Cardiac fibroblast (primary cell): ENCODE measurements around the gene MDN1.

Experiments used
- DNase-seq, 2 donors: peaks; one replicate each; pipeline versions ENCODE4 v3.0.0 to v3.0.0-alpha.2; 2010; ENCODE audit warnings: low read depth in 2 of 2
- H3K4me3 ChIP-seq, 2 donors: replicated peaks in 1 of 2; 1 replicate in 1 of 2; 2 replicates in 1 of 2; pipeline ENCODE4 v1.5.1; 2011; ENCODE audit warnings: low read depth in 2 of 2, low read length in 2 of 2, mild to moderate bottlenecking in 2 of 2, moderate library complexity in 1 of 2
- CTCF ChIP-seq: IDR thresholded peaks from one replicate; pipeline ENCODE4 v1.5.1; 2011; ENCODE audit warnings: low read depth, mild to moderate bottlenecking, low read length, inconsistent platforms

Gene MDN1

GRCh38 chr6:89688328-89688727 lies 131.3 kb downstream of the MDN1 start:
- DNase-seq = no peak
- TF ChIP-seq CTCF = no peak
- no peak overlapping the region for H3K4me3 ChIP-seq

- H3K4me3 ChIP-seq = no peak overlapping the region
- no peak for DNase-seq
These were observed 134.3 kb downstream of the MDN1 start for GRCh38 chr6:89685311-89685710.

GRCh38 chr6:89682991-89683390 lies 136.6 kb downstream of the MDN1 start:
- no peak for TF ChIP-seq CTCF
- DNase-seq = no peak
- no peak overlapping the region for H3K4me3 ChIP-seq

More at GRCh38 chr6:89685311-89685710, 134.3 kb downstream of the MDN1 start:
- TF ChIP-seq CTCF = no peak

- no peak overlapping the region for H3K4me3 ChIP-seq
- DNase-seq = no peak
- TF ChIP-seq CTCF = no peak
These were observed 137.5 kb downstream of the MDN1 start for GRCh38 chr6:89681983-89682564.

- TF ChIP-seq CTCF = no peak
- no peak for DNase-seq
- no peak overlapping the region for H3K4me3 ChIP-seq
These were observed 139.0 kb downstream of the MDN1 start for GRCh38 chr6:89680551-89680950.

- TF ChIP-seq CTCF = no peak
- no peak overlapping the region for H3K4me3 ChIP-seq
- no peak for DNase-seq
These were observed 139.4 kb downstream of the MDN1 start for GRCh38 chr6:89680150-89680549.
